Measurements from ENCODE around the gene ALG6. TPM values are rescaled to one million over a fixed set of nuclear protein-coding genes. Genes with fewer than 3 reads are reported as not detected.
"Not testable (repeated sequence)": the region's sequence is repeated elsewhere in the genome, so short reads cannot be mapped to it uniquely, and the experiment has no call there.

The ALG6 gene
- total RNA-seq, 1 experiment from 2014 or later, result 5.4 TPM

- H3K27ac Mint-ChIP-seq (ENCODE audit: low read depth, unreplicated experiment), result no peak overlapping the region
- no peaks in the 10 kb centered on the region for H3K36me3 Mint-ChIP-seq (ENCODE audit: insufficient read depth, unreplicated experiment)
- H3K9me3 Mint-ChIP-seq (ENCODE audit: unreplicated experiment), result no peaks in the 10 kb centered on the region
- DNase-seq (ENCODE audit: unreplicated experiment), result peak; percentile 10
- H3K4me1 Mint-ChIP-seq (ENCODE audit: insufficient read depth, unreplicated experiment), result no peaks in the 10 kb centered on the region
- TF ChIP-seq CTCF (IDR thresholded peaks at IDR 0.05; ENCODE audit: unreplicated experiment), result no peak
- no peak overlapping the region for H3K4me3 Mint-ChIP-seq (ENCODE audit: unreplicated experiment)
- no peaks in the 10 kb centered on the region for H3K27me3 Mint-ChIP-seq (ENCODE audit: insufficient read depth, unreplicated experiment)
- ChIA-PET CTCF (interaction anchor here (1.6 kb wide), 1 partner anchor 72 kb away, joined by 7 read pairs; no protein-coding TSS in a partner anchor), POLR2A (interaction anchor here (0.7 to 1.7 kb wide), 4 partner anchors 9 to 1040 kb away, joined by 3 to 4 read pairs (median 4); no protein-coding TSS in a partner anchor)
- BruUV-seq (replicated peaks), result no TSS peak
- intact Hi-C loops (cut with micrococcal nuclease), result no loop called here
These were observed 99.3 kb downstream of the ALG6 start for GRCh38 chr1:63466759-63467158.

GRCh38 chr1:63468683-63469082 is 101.3 kb downstream of the ALG6 start:
- H3K9me3 Mint-ChIP-seq (ENCODE audit: unreplicated experiment); H3K27me3 Mint-ChIP-seq (ENCODE audit: insufficient read depth, unreplicated experiment); BruUV-seq (replicated peaks); H3K27ac Mint-ChIP-seq (ENCODE audit: low read depth, unreplicated experiment); H3K4me3 Mint-ChIP-seq (ENCODE audit: unreplicated experiment); DNase-seq (ENCODE audit: unreplicated experiment); H3K4me1 Mint-ChIP-seq (ENCODE audit: insufficient read depth, unreplicated experiment); H3K36me3 Mint-ChIP-seq (ENCODE audit: insufficient read depth, unreplicated experiment); intact Hi-C loops (cut with micrococcal nuclease): not testable (repeated sequence)
- CTCF ChIA-PET, result interaction anchor here (0.6 to 1.1 kb wide), 3 partner anchors 27 to 142 kb away, joined by 3 to 4 read pairs (median 3); no protein-coding TSS in a partner anchor
- POLR2A ChIA-PET, result interaction anchor here (0.7 kb wide), 1 partner anchor 433 kb away, joined by 4 read pairs; no protein-coding TSS in a partner anchor

- BruUV-seq (replicated peaks), result no TSS peak
- H3K9me3 Mint-ChIP-seq (ENCODE audit: unreplicated experiment), result no peaks in the 10 kb centered on the region
- H3K36me3 Mint-ChIP-seq (ENCODE audit: insufficient read depth, unreplicated experiment), result no peaks in the 10 kb centered on the region
- no peak overlapping the region for H3K27ac Mint-ChIP-seq (ENCODE audit: low read depth, unreplicated experiment)
- intact Hi-C loops (cut with micrococcal nuclease), result no loop called here
- H3K4me1 Mint-ChIP-seq (ENCODE audit: insufficient read depth, unreplicated experiment), result no peaks in the 10 kb centered on the region
- CTCF ChIA-PET, result interaction anchor here (0.7 to 0.8 kb wide), 3 partner anchors 17 to 149 kb away, joined by 3 read pairs; no protein-coding TSS in a partner anchor
- no peak for TF ChIP-seq CTCF (IDR thresholded peaks at IDR 0.05; ENCODE audit: unreplicated experiment)
- peak; percentile 9 for DNase-seq (ENCODE audit: unreplicated experiment)
- no peak overlapping the region for H3K4me3 Mint-ChIP-seq (ENCODE audit: unreplicated experiment)
- H3K27me3 Mint-ChIP-seq (ENCODE audit: insufficient read depth, unreplicated experiment), result no peaks in the 10 kb centered on the region
- POLR2A ChIA-PET, result interaction anchor here (0.6 to 2.0 kb wide), 2 partner anchors 9 to 773 kb away, joined by 4 read pairs; no protein-coding TSS in a partner anchor
These were observed 108.3 kb downstream of the ALG6 start for GRCh38 chr1:63475761-63476160.

GRCh38 chr1:63480057-63480456 is 112.6 kb downstream of the ALG6 start:
- Mint-ChIP-seq H3K27ac (ENCODE audit: low read depth, unreplicated experiment) (no peak overlapping the region), H3K9me3 (ENCODE audit: unreplicated experiment) (no peaks in the 10 kb centered on the region), H3K4me1 (ENCODE audit: insufficient read depth, unreplicated experiment) (no peaks in the 10 kb centered on the region), H3K27me3 (ENCODE audit: insufficient read depth, unreplicated experiment) (no peaks in the 10 kb centered on the region), H3K36me3 (ENCODE audit: insufficient read depth, unreplicated experiment) (no peaks in the 10 kb centered on the region), H3K4me3 (ENCODE audit: unreplicated experiment) (no peak overlapping the region)
- intact Hi-C loops (cut with micrococcal nuclease), result no loop called here
- CTCF ChIA-PET, result no interaction called here
- POLR2A ChIA-PET, result no interaction called here
- no peak for TF ChIP-seq CTCF (IDR thresholded peaks at IDR 0.05; ENCODE audit: unreplicated experiment)
- no TSS peak for BruUV-seq (replicated peaks)
- no peak for DNase-seq (ENCODE audit: unreplicated experiment)
